Peyer's patch (tissue), 4 donors: ENCODE measurements around the gene C17orf67.

Experiments
- POLR2A ChIP-seq, 2 donors: fragments of 450-650 bp; IDR thresholded peaks; one replicate each; pipeline ENCODE4 v1.5.1; 2017; ENCODE audit warnings: antibody characterized with exemption in 2 of 2, mild to moderate bottlenecking in 2 of 2, moderate library complexity in 2 of 2
- TF ChIP-seq, protein P1 (sequence below), 6 experiments: fragments of 450-650 bp in 4 of 6; fragments of 200-600 bp in 2 of 6; sonication (generic) in 1 of 6; IDR thresholded peaks; one replicate each; pipeline ENCODE4 v1.5.1; 2017 to 2019; ENCODE audit warnings: antibody characterized with exemption in 6 of 6, mild to moderate bottlenecking in 3 of 6, moderate library complexity in 1 of 6

DNA sequence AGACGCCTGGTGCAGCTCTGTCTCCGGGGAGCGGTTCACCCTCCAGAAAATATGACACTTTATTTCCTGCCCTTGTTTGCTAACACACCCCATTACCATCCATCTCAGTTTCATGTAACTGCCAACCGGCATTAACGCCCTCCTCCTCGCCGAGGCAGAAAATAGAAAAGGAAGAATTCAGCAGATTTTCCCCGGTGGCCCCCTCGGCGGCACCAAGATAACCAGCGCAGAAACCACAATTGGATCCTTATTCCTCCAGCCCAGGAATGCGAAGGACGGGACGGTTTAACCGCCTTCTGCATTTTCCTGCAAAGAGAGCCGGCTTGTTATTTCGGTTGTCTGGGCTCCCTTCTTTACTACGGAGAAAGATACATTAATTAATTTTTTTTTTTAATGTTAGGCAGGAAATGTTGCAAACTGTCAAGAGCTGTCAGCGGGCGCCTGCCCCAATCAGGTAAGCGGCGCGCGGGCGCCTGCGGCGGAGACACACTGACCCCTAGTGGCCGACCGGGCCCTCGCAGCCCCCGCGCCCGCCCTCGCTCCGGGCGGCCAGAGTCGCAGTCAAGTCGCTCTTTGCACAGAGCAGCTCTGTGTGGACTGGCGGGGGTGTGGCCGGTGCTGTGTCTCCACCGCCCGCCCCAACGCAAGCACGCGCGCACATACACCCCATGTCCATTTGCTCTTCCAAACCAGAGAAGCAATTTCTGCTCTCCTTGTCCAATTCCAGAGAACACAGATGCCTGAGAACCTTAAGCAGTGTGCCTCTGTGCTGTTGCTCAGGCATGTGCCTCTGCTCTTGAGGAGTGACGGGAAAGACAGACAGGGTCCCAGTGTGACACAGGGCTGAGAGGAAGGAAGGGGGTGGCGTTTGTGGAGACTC is 53.6 kb downstream of the C17orf67 start:
- TF ChIP-seq, protein P1, sequence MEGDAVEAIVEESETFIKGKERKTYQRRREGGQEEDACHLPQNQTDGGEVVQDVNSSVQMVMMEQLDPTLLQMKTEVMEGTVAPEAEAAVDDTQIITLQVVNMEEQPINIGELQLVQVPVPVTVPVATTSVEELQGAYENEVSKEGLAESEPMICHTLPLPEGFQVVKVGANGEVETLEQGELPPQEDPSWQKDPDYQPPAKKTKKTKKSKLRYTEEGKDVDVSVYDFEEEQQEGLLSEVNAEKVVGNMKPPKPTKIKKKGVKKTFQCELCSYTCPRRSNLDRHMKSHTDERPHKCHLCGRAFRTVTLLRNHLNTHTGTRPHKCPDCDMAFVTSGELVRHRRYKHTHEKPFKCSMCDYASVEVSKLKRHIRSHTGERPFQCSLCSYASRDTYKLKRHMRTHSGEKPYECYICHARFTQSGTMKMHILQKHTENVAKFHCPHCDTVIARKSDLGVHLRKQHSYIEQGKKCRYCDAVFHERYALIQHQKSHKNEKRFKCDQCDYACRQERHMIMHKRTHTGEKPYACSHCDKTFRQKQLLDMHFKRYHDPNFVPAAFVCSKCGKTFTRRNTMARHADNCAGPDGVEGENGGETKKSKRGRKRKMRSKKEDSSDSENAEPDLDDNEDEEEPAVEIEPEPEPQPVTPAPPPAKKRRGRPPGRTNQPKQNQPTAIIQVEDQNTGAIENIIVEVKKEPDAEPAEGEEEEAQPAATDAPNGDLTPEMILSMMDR (IDR thresholded peaks at IDR 0.05) = peak; percentile 69 to 100 (median 96)
- TF ChIP-seq POLR2A (IDR thresholded peaks at IDR 0.05) = no peak
